GM12875 (cell line): ENCODE results near the gene POP4.

ENCODE experiments used
- H3K4me3 ChIP-seq: one replicate; pipeline ENCODE4 v1.5.1; 2011; ENCODE audit warnings: low read depth, low read length, control low read depth
- TF ChIP-seq, protein P1 (sequence below): IDR thresholded peaks from 2 replicates; pipeline ENCODE4 v1.5.1; 2011; ENCODE audit warnings: low read depth, mild to moderate bottlenecking, control low read depth, inconsistent platforms, low read length, moderate library complexity, borderline replicate concordance; ENCODE audit not compliant: insufficient read depth

Gene POP4

DNA sequence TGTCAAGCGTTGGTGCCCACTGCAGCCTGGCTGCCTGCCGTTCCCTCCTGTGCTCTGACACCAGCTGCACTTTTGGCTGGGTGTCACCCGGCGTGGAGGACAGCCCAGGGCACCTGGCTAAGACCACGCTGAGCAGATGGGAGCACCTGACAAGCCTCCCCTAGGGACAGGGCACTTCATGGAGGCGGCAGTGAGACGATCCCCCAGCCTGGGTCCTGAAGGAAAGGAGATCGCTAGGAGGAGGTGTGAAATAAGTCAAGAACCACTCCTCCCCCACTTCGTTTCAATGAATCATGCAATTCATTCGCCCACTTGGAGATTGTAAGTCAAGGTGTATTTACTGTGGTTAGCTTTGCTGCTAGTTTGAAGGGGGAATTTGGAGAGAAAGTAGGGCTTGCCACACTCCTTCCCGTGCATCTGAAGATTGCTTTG, 41.5 kb upstream of the POP4 start:
- TF ChIP-seq, protein P1, sequence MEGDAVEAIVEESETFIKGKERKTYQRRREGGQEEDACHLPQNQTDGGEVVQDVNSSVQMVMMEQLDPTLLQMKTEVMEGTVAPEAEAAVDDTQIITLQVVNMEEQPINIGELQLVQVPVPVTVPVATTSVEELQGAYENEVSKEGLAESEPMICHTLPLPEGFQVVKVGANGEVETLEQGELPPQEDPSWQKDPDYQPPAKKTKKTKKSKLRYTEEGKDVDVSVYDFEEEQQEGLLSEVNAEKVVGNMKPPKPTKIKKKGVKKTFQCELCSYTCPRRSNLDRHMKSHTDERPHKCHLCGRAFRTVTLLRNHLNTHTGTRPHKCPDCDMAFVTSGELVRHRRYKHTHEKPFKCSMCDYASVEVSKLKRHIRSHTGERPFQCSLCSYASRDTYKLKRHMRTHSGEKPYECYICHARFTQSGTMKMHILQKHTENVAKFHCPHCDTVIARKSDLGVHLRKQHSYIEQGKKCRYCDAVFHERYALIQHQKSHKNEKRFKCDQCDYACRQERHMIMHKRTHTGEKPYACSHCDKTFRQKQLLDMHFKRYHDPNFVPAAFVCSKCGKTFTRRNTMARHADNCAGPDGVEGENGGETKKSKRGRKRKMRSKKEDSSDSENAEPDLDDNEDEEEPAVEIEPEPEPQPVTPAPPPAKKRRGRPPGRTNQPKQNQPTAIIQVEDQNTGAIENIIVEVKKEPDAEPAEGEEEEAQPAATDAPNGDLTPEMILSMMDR, result no peak
- no peak overlapping the region for H3K4me3 ChIP-seq

DNA sequence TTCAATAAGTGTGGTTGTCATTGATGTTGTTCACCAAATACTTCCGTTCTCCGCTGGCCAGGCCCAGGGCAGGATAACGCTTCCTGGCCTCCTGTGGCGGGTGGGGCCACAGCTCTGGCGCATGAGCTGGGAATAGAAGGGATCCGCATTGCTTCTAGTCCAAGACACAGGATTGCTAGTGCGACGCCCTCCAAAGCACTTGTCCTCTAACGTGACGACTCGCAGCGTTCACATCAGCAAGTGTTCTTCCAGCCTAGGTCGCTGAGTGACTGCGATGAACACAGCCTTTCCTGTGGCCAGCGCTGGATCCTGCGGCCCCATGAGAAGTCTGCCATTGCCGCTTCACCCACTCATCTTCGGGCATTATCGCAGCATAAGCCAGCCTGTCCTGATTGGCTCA, 40.9 kb upstream of the POP4 start:
- TF ChIP-seq, protein P1, result no peak

DNA sequence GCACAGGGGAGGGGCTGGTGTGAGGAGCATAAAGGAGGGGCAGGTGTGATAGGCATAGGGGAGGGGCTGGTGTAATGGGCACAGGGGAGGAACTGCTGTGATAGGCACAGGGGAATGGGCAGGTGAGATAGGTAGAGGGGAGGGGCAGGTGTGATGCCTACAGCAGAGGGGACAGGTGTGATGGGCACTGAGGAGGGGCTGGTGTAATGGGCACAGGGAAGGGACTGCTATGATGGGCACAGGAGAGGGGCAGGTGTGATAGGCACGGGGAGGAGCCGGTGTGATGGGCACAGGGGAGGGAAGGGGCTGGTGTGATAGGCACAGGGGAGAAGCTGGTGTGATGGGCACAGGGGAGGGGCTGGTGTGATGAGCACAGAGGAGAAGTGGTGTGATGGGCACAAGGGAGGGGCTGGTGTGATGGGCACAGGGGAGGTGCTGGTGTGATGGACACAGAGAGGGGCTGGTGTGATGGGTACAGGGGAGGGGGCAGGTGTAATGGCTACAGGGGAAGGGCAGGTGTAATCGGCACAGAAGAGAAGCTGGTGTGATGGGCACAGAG, 39.5 kb upstream of the POP4 start:
- TF ChIP-seq, protein P1, result no peak
- no peak overlapping the region for H3K4me3 ChIP-seq

More for the DNA sequence above, 40.9 kb upstream of the POP4 start:
- H3K4me3 ChIP-seq, result no peak overlapping the region

DNA sequence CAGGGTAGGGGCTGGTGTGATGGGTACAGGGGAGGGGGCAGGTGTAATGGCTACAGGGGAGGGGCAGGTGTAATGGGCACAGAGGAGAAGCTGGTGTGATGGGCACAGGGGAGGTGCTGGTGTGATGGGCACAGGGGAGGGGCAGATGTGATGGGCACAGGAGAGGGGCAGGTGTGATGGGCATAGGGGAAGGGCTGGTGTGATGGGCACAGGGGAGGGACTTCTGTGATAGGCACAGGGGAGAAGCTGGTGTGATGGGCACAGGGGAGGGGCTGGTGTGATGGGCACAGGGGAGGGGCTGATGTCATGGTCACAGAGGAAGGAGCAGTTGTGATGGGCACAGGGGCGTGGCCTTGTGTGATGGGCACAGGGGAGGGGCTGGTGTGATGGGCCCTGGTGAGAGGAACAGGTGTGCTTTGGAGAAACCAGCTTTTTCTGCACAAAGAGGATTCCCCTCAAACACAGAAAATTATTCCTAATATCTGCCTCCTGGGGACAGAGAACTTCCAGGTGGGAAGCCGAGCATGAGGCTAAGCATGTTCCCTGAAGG, 38.6 kb upstream of the POP4 start:
- no peak overlapping the region for H3K4me3 ChIP-seq
- TF ChIP-seq, protein P1, result no peak

DNA sequence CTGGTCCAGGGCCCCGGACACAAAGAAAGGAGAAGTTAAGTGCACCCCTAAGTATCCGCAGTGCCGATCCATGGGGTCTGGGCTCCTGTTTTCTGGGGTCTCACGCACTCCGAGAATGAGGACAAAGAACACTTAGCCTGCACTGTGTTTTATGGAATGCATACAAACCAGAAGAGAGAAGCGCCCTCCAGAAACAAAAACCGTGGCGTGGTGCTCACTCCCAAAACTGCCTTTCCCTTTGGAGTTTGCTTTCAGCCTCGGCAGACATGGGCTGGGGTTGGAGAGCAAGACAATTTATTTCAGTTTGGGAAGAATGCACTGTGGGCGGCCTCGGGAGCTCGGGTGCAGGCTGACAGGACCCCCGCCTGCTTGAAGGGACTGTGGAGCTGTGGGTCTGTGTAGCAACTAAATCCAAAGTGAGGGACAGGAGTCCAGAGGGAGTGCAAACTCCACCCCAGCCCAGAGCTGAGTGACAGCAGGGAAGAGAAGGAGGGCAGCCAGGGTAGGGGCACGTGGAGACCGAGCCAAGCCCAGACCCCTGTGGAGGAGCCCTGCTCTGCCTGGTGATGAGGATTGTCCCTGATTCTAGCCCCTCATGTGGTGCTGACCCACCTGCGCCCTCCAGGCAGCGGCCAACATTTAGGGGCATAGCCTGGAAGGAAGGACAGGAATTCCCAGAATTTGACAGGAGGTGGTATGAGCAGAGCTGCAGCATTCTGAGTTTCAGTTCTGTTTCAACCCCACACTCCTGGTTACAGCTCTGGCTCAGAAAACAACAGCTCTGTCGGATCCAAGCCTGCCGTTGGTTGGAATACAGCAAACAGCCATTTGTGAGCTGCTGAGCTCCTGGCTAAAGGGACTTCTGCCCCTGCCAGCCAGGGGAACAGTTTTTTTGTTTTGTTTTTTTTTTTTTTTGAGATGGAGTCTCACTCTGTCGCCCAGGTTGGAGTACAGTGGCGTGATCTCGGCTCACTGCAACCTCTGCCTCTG, 37.8 kb upstream of the POP4 start:
- TF ChIP-seq, protein P1, result no peak
- no peak overlapping the region for H3K4me3 ChIP-seq

DNA sequence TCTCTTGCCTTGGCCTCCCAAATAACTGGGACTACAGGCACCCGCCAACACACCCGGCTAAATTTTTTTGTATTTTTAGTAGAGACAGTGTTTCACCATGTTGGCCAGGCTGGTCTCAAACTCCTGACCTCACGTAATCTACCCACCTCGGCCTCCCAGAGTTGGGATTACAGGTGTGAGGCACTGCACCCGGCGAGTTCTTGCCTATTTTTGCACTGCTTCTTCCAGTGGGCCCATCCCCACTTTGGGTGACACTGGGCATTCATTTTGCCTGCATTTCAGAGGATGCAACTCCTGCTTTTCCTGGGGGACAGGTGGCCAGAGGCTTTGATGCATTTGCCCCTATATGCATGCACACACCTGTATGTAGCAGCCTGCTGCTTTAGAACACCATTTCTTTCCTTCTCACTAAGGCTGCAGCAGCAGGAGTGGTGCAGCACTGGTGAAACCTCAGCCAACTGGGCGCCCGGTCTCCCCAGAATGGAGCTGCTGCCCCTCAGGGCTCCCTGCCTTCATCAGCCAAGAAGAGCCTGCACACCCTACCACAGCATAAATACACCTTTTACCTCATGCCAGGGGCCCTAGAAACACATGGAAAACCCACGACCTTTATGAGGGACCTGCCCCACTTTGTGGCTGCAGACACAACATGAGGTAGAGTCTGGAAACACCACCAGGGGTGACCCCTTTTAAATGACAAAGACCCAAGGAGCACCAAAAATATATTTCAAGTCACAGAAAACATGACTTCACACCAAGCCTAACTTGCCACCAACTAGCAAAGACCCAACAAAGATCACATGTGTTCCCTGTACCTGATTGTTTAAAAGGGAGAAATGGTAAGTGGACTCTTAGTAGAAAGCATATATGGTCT, 36.8 kb upstream of the POP4 start:
- H3K4me3 ChIP-seq, result no peak overlapping the region
- TF ChIP-seq, protein P1, result no peak
